Neural progenitor cell (in vitro differentiated cells): ENCODE data around the gene EVL.

ENCODE experiments used
- CTCF ChIP-seq: fragments of 200-600 bp; sonication (generic); IDR thresholded peaks from 2 replicates; pipeline ENCODE4 v1.5.1; 2017; ENCODE audit warnings: antibody characterized with exemption, mild to moderate bottlenecking
- EZH2 ChIP-seq: fragments of 200-600 bp; sonication (generic); IDR thresholded peaks from 2 replicates; pipeline ENCODE4 v1.6.1; 2017; ENCODE audit warnings: antibody characterized with exemption, mild to moderate bottlenecking, moderate library complexity
- EZH2phosphoT487 ChIP-seq: fragments of 200-600 bp; sonication (generic); IDR thresholded peaks from 2 replicates; pipeline ENCODE4 v1.6.1; 2017; ENCODE audit warnings: antibody characterized with exemption

- TF ChIP-seq CTCF (no peak), EZH2 (no peak), EZH2phosphoT487 (no peak)
Measured at GRCh38 chr14:100132903-100133510, 67.8 kb downstream of the EVL start.
